GM23338 (cell line): ENCODE data around the gene FUT8. TPM values are rescaled to one million over a fixed set of nuclear protein-coding genes. Genes with fewer than 3 reads are reported as not detected.

ENCODE experiments used
- ATAC-seq: fragments of 200-7000 bp; cut with Tn5 transposase; 3 replicates; pipeline ENCODE4 v1.9.1; 2020
- DNase-seq: peaks from one replicate; pipeline ENCODE4 v3.0.0-alpha.2; 2015; ENCODE audit warnings: low spot score
- H2AFZ ChIP-seq: fragments of 200-600 bp; sonication (generic); 2 replicates; pipeline ENCODE4 v1.8.0; 2016; ENCODE audit warnings: antibody characterized with exemption, mild to moderate bottlenecking, moderate library complexity
- H3F3A ChIP-seq: fragments of 200-600 bp; sonication (generic); replicated peaks from 2 replicates; pipeline ENCODE4 v1.8.0; 2017; ENCODE audit warnings: antibody characterized with exemption, mixed run types, low read depth
- H3K27ac ChIP-seq: fragments of 200-600 bp; sonication (generic); 2 replicates; pipeline ENCODE4 v1.6.1; 2016; ENCODE audit warnings: low read depth
- H3K27me3 ChIP-seq: fragments of 200-600 bp; sonication (generic); 2 replicates; pipeline ENCODE4 v1.8.0; 2016; ENCODE audit warnings: mild to moderate bottlenecking, mixed run types, moderate library complexity; ENCODE audit not compliant: insufficient read depth
- H3K36me3 ChIP-seq: fragments of 200-600 bp; sonication (generic); 2 replicates; pipeline ENCODE4 v1.8.0; 2016; ENCODE audit warnings: mild to moderate bottlenecking; ENCODE audit not compliant: insufficient read depth
- H3K4me1 ChIP-seq: fragments of 200-600 bp; sonication (generic); 2 replicates; pipeline ENCODE4 v1.8.0; 2016; ENCODE audit warnings: mild to moderate bottlenecking, moderate library complexity; ENCODE audit not compliant: insufficient read depth
- H3K4me2 ChIP-seq: fragments of 200-600 bp; sonication (generic); 2 replicates; pipeline ENCODE4 v1.7.1; 2017; ENCODE audit warnings: mixed run types
- H3K4me3 ChIP-seq: fragments of 200-600 bp; sonication (generic); 2 replicates; pipeline ENCODE4 v1.6.1; 2016; ENCODE audit warnings: mixed run types
- H3K79me2 ChIP-seq: fragments of 200-600 bp; sonication (generic); replicated peaks from 2 replicates; pipeline ENCODE4 v1.8.0; 2017; ENCODE audit warnings: mild to moderate bottlenecking; ENCODE audit not compliant: insufficient read depth
- H3K9me2 ChIP-seq: fragments of 200-600 bp; sonication (generic); 2 replicates; pipeline ENCODE4 v1.8.0; 2017; ENCODE audit not compliant: insufficient read depth
- H4K20me1 ChIP-seq: fragments of 200-600 bp; sonication (generic); replicated peaks from 2 replicates; pipeline ENCODE4 v1.8.0; 2017; ENCODE audit warnings: mild to moderate bottlenecking; ENCODE audit not compliant: insufficient read depth
- H3K27ac Mint-ChIP-seq: 2 replicates; pipeline ENCODE4 v1.8.0; 2020; ENCODE audit warnings: inconsistent platforms, mild to moderate bottlenecking, moderate library complexity, mixed read lengths
- H3K27me3 Mint-ChIP-seq: 3 replicates; pipeline ENCODE4 v1.8.0; 2022; ENCODE audit warnings: low read depth, mild to moderate bottlenecking, moderate library complexity, mixed read lengths, inconsistent platforms; ENCODE audit not compliant: insufficient read depth, poor library complexity
- H3K36me3 Mint-ChIP-seq: 3 replicates; pipeline ENCODE4 v1.8.0; 2021; ENCODE audit warnings: low read depth, mild to moderate bottlenecking, inconsistent platforms, moderate library complexity, mixed read lengths
- H3K4me1 Mint-ChIP-seq: 3 replicates; pipeline ENCODE4 v1.8.0; 2020; ENCODE audit warnings: mild to moderate bottlenecking, inconsistent platforms, mixed read lengths
- H3K4me3 Mint-ChIP-seq: 3 replicates; pipeline ENCODE4 v1.8.0; 2021; ENCODE audit warnings: moderate library complexity, mild to moderate bottlenecking, inconsistent platforms, mixed read lengths
- H3K9me3 Mint-ChIP-seq: 3 replicates; pipeline ENCODE4 v1.8.0; 2020; ENCODE audit warnings: moderate library complexity, mild to moderate bottlenecking, inconsistent platforms, mixed read lengths
- CREB1 ChIP-seq: fragments of 250-450 bp; sonication (Bioruptor Pico); IDR thresholded peaks from 2 replicates; pipeline ENCODE4 v1.5.0; 2020; ENCODE audit warnings: low read depth, mild to moderate bottlenecking, moderate library complexity
- POLR2AphosphoS5 ChIP-seq: IDR thresholded peaks from 2 replicates; pipeline ENCODE4 v1.6.1; 2016; ENCODE audit warnings: antibody characterized with exemption, low read depth
- ZNF114 ChIP-seq: fragments of 250-450 bp; sonication (Bioruptor Pico); IDR thresholded peaks from 2 replicates; pipeline ENCODE4 v1.5.0; 2020; ENCODE audit warnings: mild to moderate bottlenecking, moderate library complexity
- ZNF331 ChIP-seq: fragments of 250-450 bp; sonication (Bioruptor Pico); IDR thresholded peaks from 2 replicates; pipeline ENCODE4 v1.5.0; 2020; ENCODE audit warnings: low read depth, mild to moderate bottlenecking, moderate library complexity
- polyA plus RNA-seq: library from polyadenylated mRNA; unstranded; fragments of >200 nt; fragmentation: Nextera tagmentation; extraction: Ambion mirVana; gene quantifications from 2 replicates; pipeline ENCODE4 v1.2.1, GENCODE V29; 2016
- total RNA-seq: library from RNA; depleted of rRNA; stranded (reverse); fragments of >200 nt; shearing (Covaris generic); gene quantifications from 2 replicates; pipeline ENCODE4 v1.2.3, GENCODE V29; 2014
- TF ChIP-seq, protein P1 (sequence below): fragments of 250-450 bp; sonication (Bioruptor Pico); IDR thresholded peaks from 2 replicates; pipeline ENCODE4 v1.5.0; 2020; ENCODE audit warnings: mild to moderate bottlenecking, moderate library complexity
- TF ChIP-seq, protein P2 (sequence below): IDR thresholded peaks from one replicate; pipeline ENCODE4 v1.6.1; 2018; ENCODE audit warnings: antibody characterized with exemption; ENCODE audit not compliant: unreplicated experiment

The FUT8 gene
- total and polyA plus RNA-seq, 2 experiments from 2014 or later, result 8.2 to 23.2 TPM

- TF ChIP-seq, protein P1, sequence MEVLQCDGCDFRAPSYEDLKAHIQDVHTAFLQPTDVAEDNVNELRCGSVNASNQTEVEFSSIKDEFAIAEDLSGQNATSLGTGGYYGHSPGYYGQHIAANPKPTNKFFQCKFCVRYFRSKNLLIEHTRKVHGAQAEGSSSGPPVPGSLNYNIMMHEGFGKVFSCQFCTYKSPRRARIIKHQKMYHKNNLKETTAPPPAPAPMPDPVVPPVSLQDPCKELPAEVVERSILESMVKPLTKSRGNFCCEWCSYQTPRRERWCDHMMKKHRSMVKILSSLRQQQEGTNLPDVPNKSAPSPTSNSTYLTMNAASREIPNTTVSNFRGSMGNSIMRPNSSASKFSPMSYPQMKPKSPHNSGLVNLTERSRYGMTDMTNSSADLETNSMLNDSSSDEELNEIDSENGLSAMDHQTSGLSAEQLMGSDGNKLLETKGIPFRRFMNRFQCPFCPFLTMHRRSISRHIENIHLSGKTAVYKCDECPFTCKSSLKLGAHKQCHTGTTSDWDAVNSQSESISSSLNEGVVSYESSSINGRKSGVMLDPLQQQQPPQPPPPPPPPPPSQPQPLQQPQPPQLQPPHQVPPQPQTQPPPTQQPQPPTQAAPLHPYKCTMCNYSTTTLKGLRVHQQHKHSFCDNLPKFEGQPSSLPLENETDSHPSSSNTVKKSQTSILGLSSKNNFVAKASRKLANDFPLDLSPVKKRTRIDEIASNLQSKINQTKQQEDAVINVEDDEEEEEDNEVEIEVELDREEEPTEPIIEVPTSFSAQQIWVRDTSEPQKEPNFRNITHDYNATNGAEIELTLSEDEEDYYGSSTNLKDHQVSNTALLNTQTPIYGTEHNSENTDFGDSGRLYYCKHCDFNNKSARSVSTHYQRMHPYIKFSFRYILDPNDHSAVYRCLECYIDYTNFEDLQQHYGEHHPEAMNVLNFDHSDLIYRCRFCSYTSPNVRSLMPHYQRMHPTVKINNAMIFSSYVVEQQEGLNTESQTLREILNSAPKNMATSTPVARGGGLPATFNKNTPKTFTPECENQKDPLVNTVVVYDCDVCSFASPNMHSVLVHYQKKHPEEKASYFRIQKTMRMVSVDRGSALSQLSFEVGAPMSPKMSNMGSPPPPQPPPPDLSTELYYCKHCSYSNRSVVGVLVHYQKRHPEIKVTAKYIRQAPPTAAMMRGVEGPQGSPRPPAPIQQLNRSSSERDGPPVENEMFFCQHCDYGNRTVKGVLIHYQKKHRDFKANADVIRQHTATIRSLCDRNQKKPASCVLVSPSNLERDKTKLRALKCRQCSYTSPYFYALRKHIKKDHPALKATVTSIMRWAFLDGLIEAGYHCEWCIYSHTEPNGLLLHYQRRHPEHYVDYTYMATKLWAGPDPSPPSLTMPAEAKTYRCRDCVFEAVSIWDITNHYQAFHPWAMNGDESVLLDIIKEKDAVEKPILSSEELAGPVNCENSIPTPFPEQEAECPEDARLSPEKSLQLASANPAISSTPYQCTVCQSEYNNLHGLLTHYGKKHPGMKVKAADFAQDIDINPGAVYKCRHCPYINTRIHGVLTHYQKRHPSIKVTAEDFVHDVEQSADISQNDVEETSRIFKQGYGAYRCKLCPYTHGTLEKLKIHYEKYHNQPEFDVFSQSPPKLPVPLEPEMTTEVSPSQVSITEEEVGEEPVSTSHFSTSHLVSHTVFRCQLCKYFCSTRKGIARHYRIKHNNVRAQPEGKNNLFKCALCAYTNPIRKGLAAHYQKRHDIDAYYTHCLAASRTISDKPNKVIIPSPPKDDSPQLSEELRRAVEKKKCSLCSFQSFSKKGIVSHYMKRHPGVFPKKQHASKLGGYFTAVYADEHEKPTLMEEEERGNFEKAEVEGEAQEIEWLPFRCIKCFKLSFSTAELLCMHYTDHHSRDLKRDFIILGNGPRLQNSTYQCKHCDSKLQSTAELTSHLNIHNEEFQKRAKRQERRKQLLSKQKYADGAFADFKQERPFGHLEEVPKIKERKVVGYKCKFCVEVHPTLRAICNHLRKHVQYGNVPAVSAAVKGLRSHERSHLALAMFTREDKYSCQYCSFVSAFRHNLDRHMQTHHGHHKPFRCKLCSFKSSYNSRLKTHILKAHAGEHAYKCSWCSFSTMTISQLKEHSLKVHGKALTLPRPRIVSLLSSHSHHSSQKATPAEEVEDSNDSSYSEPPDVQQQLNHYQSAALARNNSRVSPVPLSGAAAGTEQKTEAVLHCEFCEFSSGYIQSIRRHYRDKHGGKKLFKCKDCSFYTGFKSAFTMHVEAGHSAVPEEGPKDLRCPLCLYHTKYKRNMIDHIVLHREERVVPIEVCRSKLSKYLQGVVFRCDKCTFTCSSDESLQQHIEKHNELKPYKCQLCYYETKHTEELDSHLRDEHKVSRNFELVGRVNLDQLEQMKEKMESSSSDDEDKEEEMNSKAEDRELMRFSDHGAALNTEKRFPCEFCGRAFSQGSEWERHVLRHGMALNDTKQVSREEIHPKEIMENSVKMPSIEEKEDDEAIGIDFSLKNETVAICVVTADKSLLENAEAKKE, result no peak
These were observed 82.7 kb downstream of the FUT8 start (continued) for GRCh38 chr14:65495196-65495595.

GRCh38 chr14:65496178-65496993 is 83.9 kb downstream of the FUT8 start:
- Histone ChIP-seq H3K36me3 (no peaks in the 10 kb centered on the region), H3K4me2 (no peak overlapping the region), H3K27me3 (no peaks in the 10 kb centered on the region), H3K79me2 (no peaks in the 10 kb centered on the region; the same call in 1 of the 2 replicates), H3K27ac (no peak overlapping the region), H3K9me2 (no peaks in the 10 kb centered on the region), H4K20me1 (no peaks in the 10 kb centered on the region), H2AFZ (no peak overlapping the region), H3K4me1 (no peaks in the 10 kb centered on the region), H3F3A (no peaks in the 10 kb centered on the region), H3K4me3 (no peak overlapping the region)
- ATAC-seq (no peak), DNase-seq (no peak)
- no peak overlapping the region for H3K27ac Mint-ChIP-seq
- no peaks in the 10 kb centered on the region for H3K27me3 Mint-ChIP-seq
- peaks cover 7% of the 10 kb centered on the region for H3K36me3 Mint-ChIP-seq
- peaks cover 5% of the 10 kb centered on the region for H3K4me1 Mint-ChIP-seq
- H3K4me3 Mint-ChIP-seq, result no peak overlapping the region
- peaks cover 4% of the 10 kb centered on the region for H3K9me3 Mint-ChIP-seq
- TF ChIP-seq CREB1 (no peak), ZNF114 (CRISPR knock-in tag) (no peak), POLR2AphosphoS5 (no peak), ZNF331 (CRISPR knock-in tag) (no peak)
- TF ChIP-seq, protein P2, sequence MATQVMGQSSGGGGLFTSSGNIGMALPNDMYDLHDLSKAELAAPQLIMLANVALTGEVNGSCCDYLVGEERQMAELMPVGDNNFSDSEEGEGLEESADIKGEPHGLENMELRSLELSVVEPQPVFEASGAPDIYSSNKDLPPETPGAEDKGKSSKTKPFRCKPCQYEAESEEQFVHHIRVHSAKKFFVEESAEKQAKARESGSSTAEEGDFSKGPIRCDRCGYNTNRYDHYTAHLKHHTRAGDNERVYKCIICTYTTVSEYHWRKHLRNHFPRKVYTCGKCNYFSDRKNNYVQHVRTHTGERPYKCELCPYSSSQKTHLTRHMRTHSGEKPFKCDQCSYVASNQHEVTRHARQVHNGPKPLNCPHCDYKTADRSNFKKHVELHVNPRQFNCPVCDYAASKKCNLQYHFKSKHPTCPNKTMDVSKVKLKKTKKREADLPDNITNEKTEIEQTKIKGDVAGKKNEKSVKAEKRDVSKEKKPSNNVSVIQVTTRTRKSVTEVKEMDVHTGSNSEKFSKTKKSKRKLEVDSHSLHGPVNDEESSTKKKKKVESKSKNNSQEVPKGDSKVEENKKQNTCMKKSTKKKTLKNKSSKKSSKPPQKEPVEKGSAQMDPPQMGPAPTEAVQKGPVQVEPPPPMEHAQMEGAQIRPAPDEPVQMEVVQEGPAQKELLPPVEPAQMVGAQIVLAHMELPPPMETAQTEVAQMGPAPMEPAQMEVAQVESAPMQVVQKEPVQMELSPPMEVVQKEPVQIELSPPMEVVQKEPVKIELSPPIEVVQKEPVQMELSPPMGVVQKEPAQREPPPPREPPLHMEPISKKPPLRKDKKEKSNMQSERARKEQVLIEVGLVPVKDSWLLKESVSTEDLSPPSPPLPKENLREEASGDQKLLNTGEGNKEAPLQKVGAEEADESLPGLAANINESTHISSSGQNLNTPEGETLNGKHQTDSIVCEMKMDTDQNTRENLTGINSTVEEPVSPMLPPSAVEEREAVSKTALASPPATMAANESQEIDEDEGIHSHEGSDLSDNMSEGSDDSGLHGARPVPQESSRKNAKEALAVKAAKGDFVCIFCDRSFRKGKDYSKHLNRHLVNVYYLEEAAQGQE, result no peak
